Lower lobe of right lung (tissue), 2 donors: Measurements from ENCODE around the gene HTT. TPM values are rescaled to one million over a fixed set of nuclear protein-coding genes. Genes with fewer than 3 reads are reported as not detected.

ENCODE experiments used
- ATAC-seq, 2 donors: fragments of 200-7000 bp; cut with Tn5 transposase; one replicate each; pipeline ENCODE4 v1.9.1; 2020 to 2022; ENCODE audit warnings: mild to moderate bottlenecking in 2 of 2, moderate library complexity in 2 of 2
- DNase-seq: peaks from one replicate; pipeline ENCODE4 v3.0.0-alpha.2; 2020
- H3K27ac ChIP-seq: fragments of 200-600 bp; one replicate; pipeline ENCODE4 v1.8.0; 2022
- H3K27me3 ChIP-seq: fragments of 200-600 bp; one replicate; pipeline ENCODE4 v1.8.0; 2022; ENCODE audit warnings: low read depth
- H3K36me3 ChIP-seq: fragments of 200-600 bp; one replicate; pipeline ENCODE4 v1.8.0; 2022; ENCODE audit warnings: mild to moderate bottlenecking
- H3K4me1 ChIP-seq: fragments of 200-600 bp; one replicate; pipeline ENCODE4 v1.8.0; 2022
- H3K4me3 ChIP-seq: fragments of 200-600 bp; one replicate; pipeline ENCODE4 v1.8.0; 2022; ENCODE audit warnings: mild to moderate bottlenecking
- H3K9me3 ChIP-seq: fragments of 200-600 bp; one replicate; pipeline ENCODE4 v1.8.0; 2022
- CTCF ChIP-seq: fragments of 200-600 bp; IDR thresholded peaks from one replicate; pipeline ENCODE4 v1.8.0; 2022; ENCODE audit warnings: antibody characterized with exemption, mild to moderate bottlenecking
- intact Hi-C: fragments of 100-400 bp; cut with DNase I; formaldehyde crosslinking; loops from one replicate; pipeline ENCODE4 v1.11.0; 2022
- total RNA-seq: library from RNA; stranded (reverse); fragmentation: NEBNext Ultra II Directional; extraction: Animal tissue kit (Norgen Biotek cat#: 25700); gene quantifications from one replicate; pipeline ENCODE4 v1.2.1, GENCODE V29; 2021
- donor health status: DM: no; HTN: yes; CAD: no; lungs with severe emphysema.

The HTT gene
- total RNA-seq, 1 donor from 2014 or later: 73.1 TPM

- TF ChIP-seq CTCF: no peak
- intact Hi-C loops: no loop called here
- H3K36me3 ChIP-seq: no peaks in the 10 kb centered on the region
- H3K4me3 ChIP-seq: peak overlapping the region; percentile 69
- ATAC-seq (peak in 1 of 2 donors; percentile 2), DNase-seq (peak; percentile 56)
- H3K27ac ChIP-seq: peak overlapping the region; percentile 63
- no peaks in the 10 kb centered on the region for H3K27me3 ChIP-seq
- peaks cover 20% of the 10 kb centered on the region for H3K4me1 ChIP-seq
- no peaks in the 10 kb centered on the region for H3K9me3 ChIP-seq
Observed at GRCh38 chr4:3073158-3074077, 1.1 kb upstream of the HTT start.

- Histone ChIP-seq H3K36me3 (no peaks in the 10 kb centered on the region), H3K4me1 (peaks cover 20% of the 10 kb centered on the region), H3K4me3 (peak overlapping the region; percentile 90), H3K27me3 (no peaks in the 10 kb centered on the region), H3K27ac (peak overlapping the region; percentile 92), H3K9me3 (no peaks in the 10 kb centered on the region)
- no peak for TF ChIP-seq CTCF
- ATAC-seq: peak; percentile 19 to 36
- intact Hi-C loops: no loop called here
- DNase-seq: peak; percentile 84
Observed at GRCh38 chr4:3074846-3075651, 568 bp downstream of the HTT start.

- H3K36me3 ChIP-seq: no peaks in the 10 kb centered on the region
- DNase-seq (no peak), ATAC-seq (no peak)
- TF ChIP-seq CTCF: no peak
- peak overlapping the region; percentile 92 for H3K27ac ChIP-seq
- intact Hi-C loops: no loop called here
- no peaks in the 10 kb centered on the region for H3K9me3 ChIP-seq
- no peaks in the 10 kb centered on the region for H3K27me3 ChIP-seq
- peak overlapping the region; percentile 90 for H3K4me3 ChIP-seq
- peaks cover 20% of the 10 kb centered on the region for H3K4me1 ChIP-seq
Observed at GRCh38 chr4:3075652-3075981, 1.1 kb downstream of the HTT start.

GRCh38 chr4:3077796-3078195, 3.3 kb downstream of the HTT start:
- H3K4me1 ChIP-seq: peaks cover 20% of the 10 kb centered on the region
- no peak for ATAC-seq

More at GRCh38 chr4:3077796-3078195, 3.3 kb downstream of the HTT start:
- intact Hi-C loops: no loop called here
- no peak overlapping the region for H3K27ac ChIP-seq
- H3K27me3 ChIP-seq: no peaks in the 10 kb centered on the region
- no peak for TF ChIP-seq CTCF
- H3K9me3 ChIP-seq: no peaks in the 10 kb centered on the region
- no peaks in the 10 kb centered on the region for H3K36me3 ChIP-seq
- no peak for DNase-seq
- H3K4me3 ChIP-seq: no peak overlapping the region
